ENCODE measurements around the gene TCP10L. TPM values are rescaled to one million over a fixed set of nuclear protein-coding genes. Genes with fewer than 3 reads are reported as not detected.
A peak's percentile ranks its signal among the peaks of the same experiment; 100 is the strongest.

TCP10L gene
- total and polyA plus RNA-seq, 2 of the 13 experiments (the other 11 are each of a cell fraction or from before 2014, with no cell fraction given), result 0.90 to 2.4 TPM

- TF ChIP-seq HNRNPK (IDR thresholded peaks at IDR 0.05; ENCODE audit: low read depth, low read length, poor library complexity, severe bottlenecking), result no peak
- no peak for TF ChIP-seq USF2 (IDR thresholded peaks at IDR 0.05; ENCODE audit: low read depth, low read length)
- no peak for TF ChIP-seq USF2 (CRISPR knock-in tag; IDR thresholded peaks at IDR 0.05; ENCODE audit: borderline replicate concordance)
- TF ChIP-seq SMAD9 (CRISPR knock-in tag; IDR thresholded peaks at IDR 0.05), result no peak
- no peak for TF ChIP-seq ZNF773 (CRISPR knock-in tag; IDR thresholded peaks at IDR 0.05; ENCODE audit: borderline replicate concordance)
- TF ChIP-seq RBAK (CRISPR knock-in tag; IDR thresholded peaks at IDR 0.05), result no peak
- TF ChIP-seq NFKBIZ (CRISPR knock-in tag; IDR thresholded peaks at IDR 0.05), result no peak
- TF ChIP-seq HIVEP1 (CRISPR knock-in tag; IDR thresholded peaks at IDR 0.05), result no peak
- TF ChIP-seq EP300 (IDR thresholded peaks at IDR 0.05; ENCODE audit: low read depth in 2 of 2, low read length in 2 of 2), result peak in 1 of 2 experiments; percentile 79; a peak in 2 of 4 replicates
- TF ChIP-seq EP300 (CRISPR knock-in tag; IDR thresholded peaks at IDR 0.05; ENCODE audit: borderline replicate concordance), result peak; percentile 68
- TF ChIP-seq ZNF512B (CRISPR knock-in tag; IDR thresholded peaks at IDR 0.05; ENCODE audit: borderline replicate concordance), result no peak
- TF ChIP-seq GABPB1 (CRISPR knock-in tag; IDR thresholded peaks at IDR 0.05), result no peak
- no peak for TF ChIP-seq STAT6 (CRISPR knock-in tag; IDR thresholded peaks at IDR 0.05; ENCODE audit: borderline replicate concordance)
- no peak for TF ChIP-seq REL (CRISPR knock-in tag; conservative IDR thresholded peaks at IDR 0.05)
- peak; percentile 83; the same call in 1 of the 2 replicates for TF ChIP-seq HBP1 (CRISPR knock-in tag; IDR thresholded peaks at IDR 0.05; ENCODE audit: low read depth)
- peak; percentile 26; the same call in 1 of the 2 replicates for TF ChIP-seq SKIL (CRISPR knock-in tag; IDR thresholded peaks at IDR 0.05; ENCODE audit: borderline replicate concordance)
- no peak for TF ChIP-seq REXO4 (CRISPR knock-in tag; IDR thresholded peaks at IDR 0.05; ENCODE audit: borderline replicate concordance)
- no peak for TF ChIP-seq ZFP90 (CRISPR knock-in tag; IDR thresholded peaks at IDR 0.05; ENCODE audit: borderline replicate concordance)
Measured at GRCh38 chr21:32597205-32597604, 11.9 kb upstream of the TCP10L start (continued).

Data from HepG2 (cell line).